Keratinocyte (primary cell): ENCODE measurements around the gene GPRC5C. TPM values are rescaled to one million over a fixed set of nuclear protein-coding genes. Genes with fewer than 3 reads are reported as not detected.

Source experiments
- DNase-seq: peaks from one replicate; pipeline ENCODE4 v3.0.0-alpha.2; 2011; ENCODE audit warnings: low read depth, missing footprints, low spot score
- FAIRE-seq: peaks from 2 replicates; lab custom pipeline; 2011; peaks lifted over from hg19 to GRCh38; lab: Jason Lieb, UNC
- H2AFZ ChIP-seq: 2 replicates; pipeline ENCODE4 v1.6.0; 2012; ENCODE audit warnings: low read length, control low read depth, inconsistent platforms; ENCODE audit not compliant: control insufficient read depth
- H3K27ac ChIP-seq: 2 replicates; pipeline ENCODE4 v1.5.1; 2011; ENCODE audit warnings: low read length; ENCODE audit not compliant: control insufficient read depth, insufficient read depth
- H3K27me3 ChIP-seq: 3 replicates; pipeline ENCODE4 v1.6.0; 2011; ENCODE audit warnings: low read length; ENCODE audit not compliant: control insufficient read depth, insufficient read depth; ENCODE audit errors: extremely low read depth
- H3K36me3 ChIP-seq, 2 experiments: 2 replicates in 1 of 2; 3 replicates in 1 of 2; pipeline ENCODE4 v1.5.1; 2011; ENCODE audit warnings: low read length in 2 of 2, mild to moderate bottlenecking in 1 of 2; ENCODE audit not compliant: control insufficient read depth in 2 of 2, insufficient read depth in 2 of 2; ENCODE audit errors: extremely low read depth in 1 of 2
- H3K4me1 ChIP-seq: 3 replicates; pipeline ENCODE4 v1.5.1; 2011; ENCODE audit warnings: low read length; ENCODE audit not compliant: control insufficient read depth, insufficient read depth; ENCODE audit errors: extremely low read depth
- H3K4me2 ChIP-seq: 3 replicates; pipeline ENCODE4 v1.6.0; 2011; ENCODE audit warnings: low read depth, low read length; ENCODE audit not compliant: control insufficient read depth, insufficient read depth; ENCODE audit errors: extremely low read depth
- H3K4me3 ChIP-seq, 3 experiments: fragments of 200-600 bp in 1 of 3; sonication (generic) in 1 of 3; 2 replicates in 2 of 3; 3 replicates in 1 of 3; pipeline ENCODE4 v1.5.1; 2011 to 2016; ENCODE audit warnings: low read length in 3 of 3, mild to moderate bottlenecking in 3 of 3, control low read depth in 2 of 3, inconsistent platforms in 1 of 3, low read depth in 1 of 3, mixed read lengths in 1 of 3, mixed run types in 1 of 3, moderate library complexity in 1 of 3; ENCODE audit not compliant: control insufficient read depth in 2 of 3, insufficient read depth in 2 of 3; ENCODE audit errors: extremely low read depth in 1 of 3
- H3K79me2 ChIP-seq: 2 replicates; pipeline ENCODE4 v1.6.0; 2012; ENCODE audit warnings: low read length; ENCODE audit not compliant: control insufficient read depth, insufficient read depth
- H3K9ac ChIP-seq: 3 replicates; pipeline ENCODE4 v1.6.0; 2011; ENCODE audit warnings: low read length; ENCODE audit not compliant: control insufficient read depth, insufficient read depth; ENCODE audit errors: extremely low read depth
- H3K9me1 ChIP-seq: 3 replicates; pipeline ENCODE4 v1.6.0; 2011; ENCODE audit warnings: low read length; ENCODE audit not compliant: control insufficient read depth, insufficient read depth; ENCODE audit errors: extremely low read depth
- H3K9me3 ChIP-seq: 2 replicates; pipeline ENCODE4 v1.5.1; 2012; ENCODE audit warnings: low read depth, low read length; ENCODE audit not compliant: control insufficient read depth
- H4K20me1 ChIP-seq: 3 replicates; pipeline ENCODE4 v1.6.0; 2011; ENCODE audit warnings: low read length; ENCODE audit not compliant: control insufficient read depth, insufficient read depth; ENCODE audit errors: extremely low read depth
- EZH2 ChIP-seq: IDR thresholded peaks from one replicate; pipeline ENCODE4 v1.6.1; 2012; ENCODE audit warnings: inconsistent platforms, mild to moderate bottlenecking, low read length, moderate library complexity
- dilution Hi-C: fragments of 300-500 bp; cut with MboI; formaldehyde crosslinking; loops from one replicate; pipeline ENCODE4 v1.7.0; 2020; ENCODE audit warnings: low sequenced_read_pairs; ENCODE audit not compliant: extremely low pct_ligation_motif_present
- polyA plus RNA-seq, 5 experiments: library from polyadenylated mRNA; depleted of rRNA in 3 of 5; stranded (reverse) in 3 of 5; stranded (forward) in 1 of 5; unstranded in 1 of 5; fragments of >200 nt; gene quantifications; 1 replicate in 1 of 5; 2 replicates in 3 of 5; 3 replicates in 1 of 5; pipeline versions ENCODE4 v1.2.1 to v1.2.3, GENCODE V29; 2011 to 2012; ENCODE audit warnings: missing spikeins in 2 of 5, low read depth in 1 of 5, low replicate concordance in 1 of 5
- TF ChIP-seq, protein P1 (sequence below), 3 experiments: IDR thresholded peaks in 1 of 3; conservative IDR thresholded peaks in 1 of 3; optimal IDR thresholded peaks in 1 of 3; 2 replicates in 2 of 3; 3 replicates in 1 of 3; pipeline versions ENCODE3 to v1.5.1; 2011; ENCODE audit warnings: low read length in 3 of 3, mild to moderate bottlenecking in 3 of 3, moderate library complexity in 2 of 3, control low read depth in 1 of 3, inconsistent platforms in 1 of 3; ENCODE audit not compliant: insufficient read depth in 2 of 3; ENCODE audit errors: extremely low read depth in 1 of 3

The GPRC5C gene
- polyA plus RNA-seq, 1 donor (not counting 4 experiments of a cell fraction or from before 2014, with no cell fraction given), result 24.2 TPM

DNA sequence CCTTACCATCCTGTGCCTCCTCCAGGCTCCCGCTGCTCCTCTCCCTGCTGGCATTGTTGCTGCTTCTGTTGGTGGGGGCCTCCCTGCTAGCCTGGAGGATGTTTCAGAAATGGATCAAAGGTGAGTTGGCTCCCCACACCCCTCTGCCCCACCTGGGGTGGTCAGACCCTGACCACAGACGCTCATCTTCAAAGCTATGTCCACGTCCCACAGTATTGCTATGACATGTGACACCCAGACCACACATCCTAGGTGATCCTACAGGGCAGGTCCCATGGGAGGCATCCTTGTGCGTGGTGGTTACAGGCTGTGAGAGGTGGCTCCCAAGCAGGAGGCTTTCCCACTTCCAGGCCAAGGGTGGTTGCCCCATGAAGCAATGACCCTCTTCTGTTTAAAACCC is 45.5 kb downstream of the GPRC5C start:
- dilution Hi-C loops, result no loop called here
- no peaks in the 10 kb centered on the region for H4K20me1 ChIP-seq
- FAIRE-seq, result no peak

GRCh38 chr17:74478420-74479100 is 46.7 kb downstream of the GPRC5C start:
- no peak for DNase-seq
- H3K4me2 ChIP-seq, result no peak overlapping the region
- no peak for TF ChIP-seq EZH2
- TF ChIP-seq, protein P1, sequence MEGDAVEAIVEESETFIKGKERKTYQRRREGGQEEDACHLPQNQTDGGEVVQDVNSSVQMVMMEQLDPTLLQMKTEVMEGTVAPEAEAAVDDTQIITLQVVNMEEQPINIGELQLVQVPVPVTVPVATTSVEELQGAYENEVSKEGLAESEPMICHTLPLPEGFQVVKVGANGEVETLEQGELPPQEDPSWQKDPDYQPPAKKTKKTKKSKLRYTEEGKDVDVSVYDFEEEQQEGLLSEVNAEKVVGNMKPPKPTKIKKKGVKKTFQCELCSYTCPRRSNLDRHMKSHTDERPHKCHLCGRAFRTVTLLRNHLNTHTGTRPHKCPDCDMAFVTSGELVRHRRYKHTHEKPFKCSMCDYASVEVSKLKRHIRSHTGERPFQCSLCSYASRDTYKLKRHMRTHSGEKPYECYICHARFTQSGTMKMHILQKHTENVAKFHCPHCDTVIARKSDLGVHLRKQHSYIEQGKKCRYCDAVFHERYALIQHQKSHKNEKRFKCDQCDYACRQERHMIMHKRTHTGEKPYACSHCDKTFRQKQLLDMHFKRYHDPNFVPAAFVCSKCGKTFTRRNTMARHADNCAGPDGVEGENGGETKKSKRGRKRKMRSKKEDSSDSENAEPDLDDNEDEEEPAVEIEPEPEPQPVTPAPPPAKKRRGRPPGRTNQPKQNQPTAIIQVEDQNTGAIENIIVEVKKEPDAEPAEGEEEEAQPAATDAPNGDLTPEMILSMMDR (optimal IDR thresholded peaks at IDR 0.05 in 1 of 3, IDR thresholded peaks at IDR 0.05 in 1 of 3, conservative IDR thresholded peaks at IDR 0.05 in 1 of 3; ENCODE audit: extremely low read depth in 1 of 3, insufficient read depth in 2 of 3, low read length in 3 of 3), result no peak
- H3K4me1 ChIP-seq, result no peaks in the 10 kb centered on the region
- H3K27ac ChIP-seq, result no peak overlapping the region
- H4K20me1 ChIP-seq, result no peaks in the 10 kb centered on the region
- H2AFZ ChIP-seq, result no peak overlapping the region
- no peaks in the 10 kb centered on the region for H3K9me3 ChIP-seq
- peaks cover 17% of the 10 kb centered on the region for H3K27me3 ChIP-seq
- dilution Hi-C loops, result no loop called here
- no peaks in the 10 kb centered on the region for H3K9me1 ChIP-seq
- H3K9ac ChIP-seq, result no peak overlapping the region
- no peak overlapping the region for H3K4me3 ChIP-seq
- FAIRE-seq, result no peak
- no peaks in the 10 kb centered on the region for H3K79me2 ChIP-seq
- H3K36me3 ChIP-seq, result no peaks in the 10 kb centered on the region

More for the DNA sequence above, 45.5 kb downstream of the GPRC5C start:
- Histone ChIP-seq H3K9ac (no peak overlapping the region), H3K4me3 (no peak overlapping the region), H3K79me2 (no peaks in the 10 kb centered on the region), H3K4me1 (no peaks in the 10 kb centered on the region), H3K36me3 (no peaks in the 10 kb centered on the region), H2AFZ (no peak overlapping the region), H3K27me3 (peaks cover 17% of the 10 kb centered on the region), H3K9me1 (no peaks in the 10 kb centered on the region), H3K9me3 (no peaks in the 10 kb centered on the region), H3K4me2 (no peak overlapping the region), H3K27ac (no peak overlapping the region)
- DNase-seq, result no peak
- TF ChIP-seq, protein P1 (optimal IDR thresholded peaks at IDR 0.05 in 1 of 3, IDR thresholded peaks at IDR 0.05 in 1 of 3, conservative IDR thresholded peaks at IDR 0.05 in 1 of 3; ENCODE audit: extremely low read depth in 1 of 3, insufficient read depth in 2 of 3, low read length in 3 of 3), result no peak
- TF ChIP-seq EZH2, result no peak
